ENCODE measurements around the gene SUPT20H. TPM values are rescaled to one million over a fixed set of nuclear protein-coding genes. Genes with fewer than 3 reads are reported as not detected.

The SUPT20H gene
- total and polyA plus RNA-seq, 10 of the 15 experiments (the other 5 are each of a cell fraction or from before 2014, with no cell fraction given), result 12.3 to 69.8 (median 47.5) TPM

DNA sequence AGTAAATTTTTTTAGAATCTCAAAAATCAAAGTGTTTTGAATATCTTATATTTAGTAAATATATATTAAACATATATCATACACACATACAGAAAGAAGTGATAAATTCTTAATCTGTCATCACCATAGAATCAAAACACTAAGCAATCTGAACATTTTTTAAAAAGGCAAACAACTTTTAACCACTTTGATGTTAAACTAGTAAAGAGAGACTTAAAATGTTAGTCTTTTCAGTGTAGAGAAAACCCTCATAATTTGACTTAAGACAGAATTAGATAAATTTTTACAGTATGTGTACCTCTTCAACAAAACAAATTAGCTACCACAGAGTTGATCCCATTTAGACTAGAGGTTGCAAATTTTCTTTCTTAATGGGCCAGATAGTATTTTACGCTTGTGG is 13.4 kb downstream of the SUPT20H start:
- ChIA-PET POLR2A (interaction anchor here (1.4 kb wide), 1 partner anchor 10 kb away, joined by 3 read pairs; no protein-coding TSS in a partner anchor), CTCF (interaction anchor here (1.0 to 1.8 kb wide), 3 partner anchors 11 to 40 kb away, joined by 3 to 6 read pairs (median 5); no protein-coding TSS in a partner anchor), SMC1A (ENCODE audit: uncharacterized antibody, unreplicated experiment) (interaction anchor here (0.7 to 5.0 kb wide), 2 partner anchors 13 to 40 kb away, joined by 3 to 27 read pairs; no protein-coding TSS in a partner anchor), RAD21 (ENCODE audit: unreplicated experiment) (no interaction called here)
- no peak overlapping the region for H3K4me3 ChIP-seq
- peaks cover 0 to 24% of the 10 kb centered on the region in 2 experiments; a peak in 3 of 4 replicates for H3K36me3 ChIP-seq (ENCODE audit: control insufficient read depth in 2 of 2, insufficient read depth in 2 of 2, low read length in 1 of 2)
- H3K27me3 ChIP-seq (replicated peaks in 1 of 2; ENCODE audit: control insufficient read depth in 2 of 2, insufficient read depth in 2 of 2, low read length in 1 of 2), result no peaks in the 10 kb centered on the region
- DNase-seq (ENCODE audit: low read depth, low spot score), result no peak
- TF ChIP-seq, protein P1, sequence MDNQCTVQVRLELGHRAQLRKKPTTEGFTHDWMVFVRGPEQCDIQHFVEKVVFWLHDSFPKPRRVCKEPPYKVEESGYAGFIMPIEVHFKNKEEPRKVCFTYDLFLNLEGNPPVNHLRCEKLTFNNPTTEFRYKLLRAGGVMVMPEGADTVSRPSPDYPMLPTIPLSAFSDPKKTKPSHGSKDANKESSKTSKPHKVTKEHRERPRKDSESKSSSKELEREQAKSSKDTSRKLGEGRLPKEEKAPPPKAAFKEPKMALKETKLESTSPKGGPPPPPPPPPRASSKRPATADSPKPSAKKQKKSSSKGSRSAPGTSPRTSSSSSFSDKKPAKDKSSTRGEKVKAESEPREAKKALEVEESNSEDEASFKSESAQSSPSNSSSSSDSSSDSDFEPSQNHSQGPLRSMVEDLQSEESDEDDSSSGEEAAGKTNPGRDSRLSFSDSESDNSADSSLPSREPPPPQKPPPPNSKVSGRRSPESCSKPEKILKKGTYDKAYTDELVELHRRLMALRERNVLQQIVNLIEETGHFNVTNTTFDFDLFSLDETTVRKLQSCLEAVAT (IDR thresholded peaks at IDR 0.05), result no peak
- TF ChIP-seq HDAC2 (IDR thresholded peaks at IDR 0.05) (no peak), JUND (IDR thresholded peaks at IDR 0.05; ENCODE audit: low read depth, low read length) (no peak)
- WGBS (ENCODE audit: insufficient coverage, insufficient replicate concordance, low lambda C conversion rate, missing lambda C conversion rate), result 100% methylated on average over 1 of the region's 1 CpG
- H4K20me1 ChIP-seq (ENCODE audit: control insufficient read depth, insufficient read depth), result no peaks in the 10 kb centered on the region
- no peak overlapping the region for H2AFZ ChIP-seq (ENCODE audit: control insufficient read depth, low read depth, low read length)
- H3K9me3 ChIP-seq (replicated peaks; ENCODE audit: control insufficient read depth, insufficient read depth, low read length), result no peaks in the 10 kb centered on the region
- in situ Hi-C loops (cut with MboI), result no loop called here
- intact Hi-C loops (cut with micrococcal nuclease; ENCODE audit: unreplicated experiment), result loop anchor here (5.0 kb wide), 1 partner anchor 34 kb away; no protein-coding TSS in a partner anchor
- H3K4me2 ChIP-seq (ENCODE audit: control insufficient read depth, insufficient read depth), result no peak overlapping the region
- no TSS peak for BruUV-seq (replicated peaks)
- no peak overlapping the region for H3K27ac ChIP-seq (ENCODE audit: control insufficient read depth, insufficient read depth)
- peaks cover 5% of the 10 kb centered on the region for H3K79me2 ChIP-seq (ENCODE audit: control insufficient read depth, insufficient read depth, low read length)
- H3K4me1 ChIP-seq (ENCODE audit: control insufficient read depth, insufficient read depth, low read length), result no peaks in the 10 kb centered on the region
- no peak overlapping the region for H3K9ac ChIP-seq (ENCODE audit: control insufficient read depth, insufficient read depth, low read length)
- ATAC-seq, result no peak
- FAIRE-seq, result no peak

DNA sequence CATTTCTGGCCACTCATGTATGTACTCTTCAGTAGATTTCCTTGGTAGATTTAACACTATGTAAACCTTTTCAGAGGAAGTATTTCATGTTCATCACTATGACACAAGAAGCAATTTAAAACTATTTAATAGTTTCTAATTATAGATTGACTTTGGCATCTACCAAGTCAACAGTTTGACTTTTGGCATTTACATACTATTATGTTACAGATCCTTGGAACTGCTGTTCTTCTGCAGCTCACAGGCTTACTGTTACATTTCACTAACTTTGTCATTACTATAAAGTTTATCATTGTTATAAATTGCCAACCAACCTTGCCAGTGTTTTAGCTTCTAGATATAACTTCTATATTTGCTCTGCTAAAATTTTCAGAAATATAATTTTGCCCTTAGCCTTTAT is 18.7 kb downstream of the SUPT20H start:
- ATAC-seq, result no peak
- Histone ChIP-seq H3K4me2 (ENCODE audit: control insufficient read depth, insufficient read depth) (no peak overlapping the region), H3K9ac (ENCODE audit: control insufficient read depth, insufficient read depth, low read length) (no peak overlapping the region), H3K9me3 (replicated peaks; ENCODE audit: control insufficient read depth, insufficient read depth, low read length) (no peaks in the 10 kb centered on the region), H3K4me1 (ENCODE audit: control insufficient read depth, insufficient read depth, low read length) (no peaks in the 10 kb centered on the region), H3K4me3 (no peak overlapping the region), H2AFZ (ENCODE audit: control insufficient read depth, low read depth, low read length) (no peak overlapping the region), H4K20me1 (ENCODE audit: control insufficient read depth, insufficient read depth) (no peaks in the 10 kb centered on the region), H3K27me3 (replicated peaks in 1 of 2; ENCODE audit: control insufficient read depth in 2 of 2, insufficient read depth in 2 of 2, low read length in 1 of 2) (no peaks in the 10 kb centered on the region), H3K27ac (ENCODE audit: control insufficient read depth, insufficient read depth) (no peak overlapping the region), H3K79me2 (ENCODE audit: control insufficient read depth, insufficient read depth, low read length) (no peaks in the 10 kb centered on the region), H3K36me3 (ENCODE audit: control insufficient read depth in 2 of 2, insufficient read depth in 2 of 2, low read length in 1 of 2) (peaks cover 0 to 23% of the 10 kb centered on the region in 2 experiments; a peak in 3 of 4 replicates)
- ChIA-PET CTCF (no interaction called here), SMC1A (ENCODE audit: uncharacterized antibody, unreplicated experiment) (no interaction called here), RAD21 (ENCODE audit: unreplicated experiment) (no interaction called here), POLR2A (no interaction called here)
- DNase-seq (ENCODE audit: low read depth, low spot score), result no peak
- in situ Hi-C loops (cut with MboI) (no loop called here), intact Hi-C loops (cut with micrococcal nuclease; ENCODE audit: unreplicated experiment) (no loop called here)
- no peak for TF ChIP-seq POLR2A (IDR thresholded peaks at IDR 0.05; ENCODE audit: low read depth, low read length)
- TF ChIP-seq NR2C1 (IDR thresholded peaks at IDR 0.05), result no peak
- TF ChIP-seq SIX5 (IDR thresholded peaks at IDR 0.05; ENCODE audit: low read depth, low read length, severe bottlenecking), result no peak
- TF ChIP-seq SREBF1 (IDR thresholded peaks at IDR 0.05; ENCODE audit: low read length), result no peak
- BruUV-seq (replicated peaks), result no TSS peak
- FAIRE-seq, result no peak

Data from GM12878 (cell line).